Glutamatergic neuron (in vitro differentiated cells): ENCODE data around the gene BMP7. TPM values are rescaled to one million over a fixed set of nuclear protein-coding genes. Genes with fewer than 3 reads are reported as not detected.
A peak's percentile ranks its signal among the peaks of the same experiment; 100 is the strongest.

ENCODE experiments used
- DNase-seq: peaks from one replicate; pipeline ENCODE4 v3.0.0; 2022
- H3K27ac Mint-ChIP-seq: one replicate; pipeline ENCODE4 v1.8.0; 2020; ENCODE audit warnings: mild to moderate bottlenecking, mixed read lengths, inconsistent platforms; ENCODE audit not compliant: unreplicated experiment
- H3K27me3 Mint-ChIP-seq: one replicate; pipeline ENCODE4 v1.8.0; 2020; ENCODE audit warnings: mild to moderate bottlenecking, moderate library complexity, mixed read lengths, inconsistent platforms; ENCODE audit not compliant: unreplicated experiment
- H3K36me3 Mint-ChIP-seq: one replicate; pipeline ENCODE4 v1.8.0; 2020; ENCODE audit warnings: mild to moderate bottlenecking, mixed read lengths, inconsistent platforms; ENCODE audit not compliant: unreplicated experiment
- H3K4me1 Mint-ChIP-seq: one replicate; pipeline ENCODE4 v1.8.0; 2020; ENCODE audit warnings: mild to moderate bottlenecking, low read depth, mixed read lengths, inconsistent platforms; ENCODE audit not compliant: unreplicated experiment
- H3K4me3 Mint-ChIP-seq: one replicate; pipeline ENCODE4 v1.8.0; 2020; ENCODE audit warnings: mild to moderate bottlenecking, mixed read lengths, inconsistent platforms; ENCODE audit not compliant: unreplicated experiment
- H3K9me3 Mint-ChIP-seq: one replicate; pipeline ENCODE4 v1.8.0; 2020; ENCODE audit warnings: mild to moderate bottlenecking, moderate library complexity, mixed read lengths, inconsistent platforms; ENCODE audit not compliant: unreplicated experiment
- CTCF ChIP-seq: fragments of 200-600 bp; sonication (generic); IDR thresholded peaks from one replicate; pipeline ENCODE4 v1.5.0; 2021; ENCODE audit not compliant: partially characterized antibody, unreplicated experiment
- total RNA-seq: library from RNA; stranded (reverse); fragmentation: NEBNext Ultra II Directional; extraction: Animal tissue kit (Norgen Biotek cat#: 25700); gene quantifications from one replicate; pipeline ENCODE4 v1.2.1, GENCODE V29; 2021; ENCODE audit not compliant: unreplicated experiment

The BMP7 gene
- total RNA-seq, 1 donor from 2014 or later, result 8.7 TPM

DNA sequence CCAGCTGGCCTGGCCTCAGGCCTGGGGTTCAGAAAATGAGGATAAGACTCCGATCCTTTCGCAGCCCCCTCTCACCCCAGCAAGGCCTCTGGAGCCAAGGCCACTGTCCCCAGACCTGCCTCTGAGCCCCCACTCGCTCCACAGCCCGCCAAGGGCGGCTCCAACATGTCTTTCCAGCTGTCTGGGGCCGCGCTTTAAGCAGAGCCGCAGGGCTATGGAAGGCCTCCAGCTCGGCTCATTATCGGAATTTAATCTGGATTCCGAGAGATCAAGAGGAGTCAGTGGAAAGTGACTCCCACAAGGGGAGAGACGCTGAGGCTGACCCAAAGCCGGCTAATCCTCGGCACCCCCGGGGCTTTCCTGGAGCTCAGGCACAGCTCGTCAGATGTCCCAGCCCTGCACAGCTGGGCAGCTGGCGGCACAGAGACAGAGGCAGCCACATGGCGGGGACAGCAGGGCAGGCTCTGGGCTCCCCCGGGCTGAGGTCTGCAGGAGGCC is 41.8 kb downstream of the BMP7 start:
- peaks cover 11% of the 10 kb centered on the region for H3K4me1 Mint-ChIP-seq
- peak; percentile 67 for DNase-seq
- no peak for TF ChIP-seq CTCF
- H3K9me3 Mint-ChIP-seq, result peaks cover 3% of the 10 kb centered on the region
- H3K36me3 Mint-ChIP-seq, result no peaks in the 10 kb centered on the region
- peaks cover 10% of the 10 kb centered on the region for H3K27me3 Mint-ChIP-seq
- peak overlapping the region; percentile 74 for H3K27ac Mint-ChIP-seq
- no peak overlapping the region for H3K4me3 Mint-ChIP-seq

DNA sequence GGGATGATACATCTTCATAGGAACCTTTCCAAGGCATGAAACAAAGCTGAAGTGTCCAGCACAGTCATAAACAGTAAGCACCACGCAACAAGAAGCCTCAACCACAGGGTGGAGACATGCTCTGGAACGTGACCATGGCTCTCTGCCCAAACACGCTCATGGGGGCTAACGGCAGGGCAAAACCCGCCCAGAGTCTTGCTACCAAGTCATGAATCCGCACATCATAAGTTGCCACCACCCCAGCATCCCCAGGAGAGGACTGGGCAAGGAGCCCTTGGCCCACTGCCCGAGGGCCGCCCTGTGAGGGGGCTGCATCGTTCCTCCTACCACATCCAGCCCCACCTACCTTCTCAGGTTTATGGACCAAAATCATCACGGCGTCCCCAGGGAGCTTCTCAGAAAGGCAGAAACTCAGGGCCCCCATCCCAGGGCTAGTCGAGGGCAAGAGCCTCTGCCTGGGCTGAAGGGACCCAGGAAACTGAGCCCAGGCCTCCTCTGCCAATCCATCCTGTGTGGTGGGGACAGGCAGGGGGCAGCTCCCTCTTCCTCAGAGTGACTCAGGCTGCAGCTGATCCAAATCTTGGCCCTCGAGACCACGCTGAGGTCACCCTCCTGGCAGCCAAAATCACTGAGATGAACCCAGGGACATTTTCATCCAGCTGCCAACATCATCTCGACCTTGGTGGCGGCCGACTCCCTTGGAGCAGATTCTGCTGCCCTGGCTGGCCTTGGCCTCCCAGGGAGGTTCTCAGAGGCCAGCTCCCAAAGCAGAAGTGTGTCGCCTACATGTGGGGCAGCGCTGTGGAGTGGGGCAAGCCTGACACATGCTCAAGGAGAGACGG is 42.6 kb downstream of the BMP7 start:
- H3K27me3 Mint-ChIP-seq, result peaks cover 10% of the 10 kb centered on the region
- H3K4me3 Mint-ChIP-seq, result no peak overlapping the region
- no peak for TF ChIP-seq CTCF
- peak overlapping the region; percentile 70 for H3K27ac Mint-ChIP-seq
- peaks cover 1% of the 10 kb centered on the region for H3K9me3 Mint-ChIP-seq
- no peak for DNase-seq
- peaks cover 11% of the 10 kb centered on the region for H3K4me1 Mint-ChIP-seq
- no peaks in the 10 kb centered on the region for H3K36me3 Mint-ChIP-seq

GRCh38 chr20:57222631-57222950 is 43.9 kb downstream of the BMP7 start:
- Mint-ChIP-seq H3K4me1 (peaks cover 11% of the 10 kb centered on the region), H3K4me3 (no peak overlapping the region), H3K9me3 (peaks cover 1% of the 10 kb centered on the region), H3K36me3 (no peaks in the 10 kb centered on the region), H3K27me3 (peaks cover 10% of the 10 kb centered on the region), H3K27ac (no peak overlapping the region)
- no peak for TF ChIP-seq CTCF
- DNase-seq, result no peak

DNA sequence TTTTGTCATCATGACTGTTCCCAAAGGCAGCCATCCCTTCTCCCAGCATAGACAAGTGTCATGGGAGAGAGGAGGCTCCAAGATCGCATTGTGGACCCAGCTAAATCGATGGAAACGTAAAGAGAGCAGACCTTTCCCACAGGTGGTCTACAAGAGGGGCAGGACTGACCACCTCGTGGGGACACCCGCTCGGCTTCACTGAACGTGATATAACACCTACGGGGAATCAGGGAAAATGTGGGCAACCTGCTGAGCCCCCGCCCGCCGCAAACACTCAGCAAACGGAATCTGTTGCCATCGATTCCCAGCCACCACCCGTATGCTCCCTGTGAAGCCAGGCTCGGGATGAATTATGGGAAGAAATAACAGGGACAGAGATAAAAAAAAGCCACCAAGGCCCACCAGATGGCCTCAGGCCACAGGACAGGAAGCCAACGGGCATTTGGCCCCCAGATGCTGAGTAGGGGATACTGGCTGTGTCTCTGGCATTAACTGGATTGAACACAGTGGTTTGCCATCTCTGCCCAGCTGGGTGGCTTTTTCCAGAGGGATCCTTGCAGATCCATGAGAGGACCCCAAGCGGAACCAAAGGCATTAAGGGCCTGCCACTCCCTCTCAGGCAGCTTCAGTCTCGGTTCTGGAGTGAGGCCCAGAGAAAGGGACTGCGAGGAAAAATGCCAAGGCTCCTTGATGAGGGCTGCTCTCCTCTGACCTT is 44.4 kb downstream of the BMP7 start:
- peaks cover 10% of the 10 kb centered on the region for H3K27me3 Mint-ChIP-seq
- peaks cover 1% of the 10 kb centered on the region for H3K9me3 Mint-ChIP-seq
- no peaks in the 10 kb centered on the region for H3K36me3 Mint-ChIP-seq
- H3K4me1 Mint-ChIP-seq, result peaks cover 11% of the 10 kb centered on the region
- H3K4me3 Mint-ChIP-seq, result no peak overlapping the region
- H3K27ac Mint-ChIP-seq, result no peak overlapping the region
- DNase-seq, result no peak
- TF ChIP-seq CTCF, result no peak
